SU-DHL-6 (cell line): ENCODE measurements around the gene SPRED2.

ENCODE experiments used
- EZH2phosphoT487 ChIP-seq: fragments of 200-600 bp; sonication (generic), shearing (Covaris generic); conservative IDR thresholded peaks from 2 replicates; pipeline ENCODE4 v1.6.1; 2018; ENCODE audit warnings: mild to moderate bottlenecking, antibody characterized with exemption, low read length, moderate library complexity, mixed read lengths
- TF ChIP-seq, protein P1 (sequence below): fragments of 200-600 bp; sonication (generic); IDR thresholded peaks from one replicate; pipeline ENCODE4 v1.5.1; 2017; ENCODE audit warnings: antibody characterized with exemption, mild to moderate bottlenecking, low read length, moderate library complexity; ENCODE audit not compliant: insufficient read depth, poor library complexity, severe bottlenecking

DNA sequence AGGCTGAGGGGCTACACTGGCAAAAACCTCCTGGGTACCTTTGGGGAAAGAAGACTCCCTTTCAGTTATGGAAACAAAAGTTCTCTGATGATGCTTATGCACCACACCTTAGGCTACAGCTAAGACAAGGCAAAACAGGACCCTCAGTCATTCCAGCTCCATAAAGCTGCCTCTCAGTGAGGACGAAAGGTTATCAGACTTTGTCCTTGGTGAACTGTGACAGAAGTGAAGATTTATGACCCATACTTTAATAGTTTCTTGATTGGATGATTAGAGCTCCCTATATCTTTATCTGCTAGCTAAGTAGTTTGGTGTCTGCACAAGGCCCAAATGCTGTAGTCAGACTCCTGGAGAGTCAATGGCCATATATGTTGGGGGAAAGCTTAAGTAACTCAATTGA, 40.6 kb upstream of the SPRED2 start:
- TF ChIP-seq EZH2phosphoT487 = no peak
- TF ChIP-seq, protein P1, sequence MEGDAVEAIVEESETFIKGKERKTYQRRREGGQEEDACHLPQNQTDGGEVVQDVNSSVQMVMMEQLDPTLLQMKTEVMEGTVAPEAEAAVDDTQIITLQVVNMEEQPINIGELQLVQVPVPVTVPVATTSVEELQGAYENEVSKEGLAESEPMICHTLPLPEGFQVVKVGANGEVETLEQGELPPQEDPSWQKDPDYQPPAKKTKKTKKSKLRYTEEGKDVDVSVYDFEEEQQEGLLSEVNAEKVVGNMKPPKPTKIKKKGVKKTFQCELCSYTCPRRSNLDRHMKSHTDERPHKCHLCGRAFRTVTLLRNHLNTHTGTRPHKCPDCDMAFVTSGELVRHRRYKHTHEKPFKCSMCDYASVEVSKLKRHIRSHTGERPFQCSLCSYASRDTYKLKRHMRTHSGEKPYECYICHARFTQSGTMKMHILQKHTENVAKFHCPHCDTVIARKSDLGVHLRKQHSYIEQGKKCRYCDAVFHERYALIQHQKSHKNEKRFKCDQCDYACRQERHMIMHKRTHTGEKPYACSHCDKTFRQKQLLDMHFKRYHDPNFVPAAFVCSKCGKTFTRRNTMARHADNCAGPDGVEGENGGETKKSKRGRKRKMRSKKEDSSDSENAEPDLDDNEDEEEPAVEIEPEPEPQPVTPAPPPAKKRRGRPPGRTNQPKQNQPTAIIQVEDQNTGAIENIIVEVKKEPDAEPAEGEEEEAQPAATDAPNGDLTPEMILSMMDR = no peak
